ENCODE results near the gene NRM.
A peak's percentile ranks its signal among the peaks of the same experiment; 100 is the strongest.
"Not testable (repeated sequence)": the region's sequence is repeated elsewhere in the genome, so short reads cannot be mapped to it uniquely, and the experiment has no call there.

The NRM gene

GRCh38 chr6:30690403-30691207 lies at the start of gene NRM:
Gene NRM (minus strand): TSS chr6:30690984. CDS start chr6:30690974, 10 bp downstream.
- DNase-seq = peak; percentile 93

GRCh38 chr6:30740540-30740870 lies 49.7 kb upstream of the NRM start:
- DNase-seq = no peak

GRCh38 chr6:30738532-30738931 lies 47.7 kb upstream of the NRM start:
- no peak for DNase-seq

GRCh38 chr6:30735668-30736314 lies 45.0 kb upstream of the NRM start:
- no peak for DNase-seq

- no peak for DNase-seq
These were observed 41.6 kb upstream of the NRM start for GRCh38 chr6:30732237-30732943.

GRCh38 chr6:30730601-30731435 lies 40.0 kb upstream of the NRM start:
- DNase-seq = peak; percentile 66

GRCh38 chr6:30727920-30728553 lies 37.3 kb upstream of the NRM start:
- no peak for DNase-seq

- no peak for DNase-seq
These were observed 36.0 kb upstream of the NRM start for GRCh38 chr6:30726506-30727413.

- DNase-seq = no peak
These were observed 35.1 kb upstream of the NRM start for GRCh38 chr6:30725713-30726505.

- no peak for DNase-seq
These were observed 34.3 kb upstream of the NRM start for GRCh38 chr6:30724906-30725667.

- not testable (repeated sequence) for DNase-seq
These were observed 33.3 kb upstream of the NRM start for GRCh38 chr6:30723843-30724741.

GRCh38 chr6:30723159-30723842 lies 32.5 kb upstream of the NRM start:
- not testable (repeated sequence) for DNase-seq

- peak; percentile 83 for DNase-seq
These were observed 31.7 kb upstream of the NRM start for GRCh38 chr6:30722280-30723112.

- not testable (repeated sequence) for DNase-seq
These were observed 31.2 kb upstream of the NRM start for GRCh38 chr6:30722025-30722279.

GRCh38 chr6:30721198-30722024 lies 30.6 kb upstream of the NRM start:
- peak; percentile 94 for DNase-seq

- DNase-seq = peak; percentile 80
These were observed 30.0 kb upstream of the NRM start for GRCh38 chr6:30720738-30721197.

Data from right hindlimb (tissue), 1 donor.